H9 (cell line): ENCODE results near the gene ADAMTS17. TPM values are rescaled to one million over a fixed set of nuclear protein-coding genes. Genes with fewer than 3 reads are reported as not detected.

ENCODE experiments used
- DNase-seq: peaks from one replicate; pipeline ENCODE4 v3.0.0-alpha.2; 2017
- H2AFZ ChIP-seq: one replicate; pipeline ENCODE4 v1.6.1; 2013; ENCODE audit warnings: mild to moderate bottlenecking, low read length, control low read depth, moderate library complexity
- H2AK5ac ChIP-seq: 2 replicates; pipeline ENCODE4 v1.6.1; 2013; ENCODE audit warnings: low read length, control low read depth, mixed read lengths; ENCODE audit not compliant: insufficient read length
- H2BK120ac ChIP-seq: one replicate; pipeline ENCODE4 v1.6.1; 2013; ENCODE audit warnings: low read depth, mild to moderate bottlenecking, low read length, control low read depth, inconsistent platforms; ENCODE audit not compliant: poor library complexity, severe bottlenecking
- H2BK12ac ChIP-seq: 2 replicates; pipeline ENCODE4 v1.6.1; 2013; ENCODE audit warnings: low read length, control low read depth, mixed read lengths, low read depth; ENCODE audit not compliant: insufficient read length
- H2BK15ac ChIP-seq: 2 replicates; pipeline ENCODE4 v1.6.1; 2013; ENCODE audit warnings: low read depth, low read length, control low read depth
- H2BK20ac ChIP-seq: one replicate; pipeline ENCODE4 v1.6.1; 2013; ENCODE audit warnings: low read depth, mild to moderate bottlenecking, low read length, control low read depth, inconsistent platforms; ENCODE audit not compliant: poor library complexity, severe bottlenecking
- H2BK5ac ChIP-seq: 2 replicates; pipeline ENCODE4 v1.6.1; 2013; ENCODE audit warnings: low read length, control low read depth, mixed read lengths; ENCODE audit not compliant: insufficient read length
- H3K14ac ChIP-seq: 2 replicates; pipeline ENCODE4 v1.6.1; 2013; ENCODE audit warnings: low read length, control low read depth; ENCODE audit not compliant: insufficient read depth
- H3K18ac ChIP-seq: 2 replicates; pipeline ENCODE4 v1.6.1; 2013; ENCODE audit warnings: low read depth, mild to moderate bottlenecking, mixed read lengths, low read length, control low read depth; ENCODE audit not compliant: insufficient read length
- H3K23ac ChIP-seq: 2 replicates; pipeline ENCODE4 v1.6.1; 2013; ENCODE audit warnings: low read length, control low read depth, mixed read lengths, low read depth; ENCODE audit not compliant: insufficient read length
- H3K23me2 ChIP-seq: 2 replicates; pipeline ENCODE4 v1.6.1; 2013; ENCODE audit warnings: low read depth, mild to moderate bottlenecking, mixed read lengths, low read length, control low read depth; ENCODE audit not compliant: insufficient read length, poor library complexity, severe bottlenecking
- H3K27ac ChIP-seq: 2 replicates; pipeline ENCODE4 v1.5.1; 2013; ENCODE audit warnings: low read length, control low read depth, mixed read lengths, low read depth; ENCODE audit not compliant: insufficient read length
- H3K27me3 ChIP-seq: 2 replicates; pipeline ENCODE4 v1.6.1; 2013; ENCODE audit warnings: low read length, control low read depth, inconsistent platforms; ENCODE audit not compliant: insufficient read depth
- H3K4ac ChIP-seq: 2 replicates; pipeline ENCODE4 v1.6.1; 2013; ENCODE audit warnings: low read depth, mild to moderate bottlenecking, control low read depth, inconsistent platforms, low read length, moderate library complexity
- H3K4me1 ChIP-seq: 2 replicates; pipeline ENCODE4 v1.6.1; 2013; ENCODE audit warnings: low read length, control low read depth, inconsistent platforms; ENCODE audit not compliant: insufficient read depth
- H3K4me2 ChIP-seq: 2 replicates; pipeline ENCODE4 v1.6.1; 2013; ENCODE audit warnings: low read length, control low read depth, mixed read lengths; ENCODE audit not compliant: insufficient read length, insufficient read depth
- H3K56ac ChIP-seq: 2 replicates; pipeline ENCODE4 v1.6.1; 2013; ENCODE audit warnings: low read depth, mild to moderate bottlenecking, mixed read lengths, low read length, control low read depth; ENCODE audit not compliant: insufficient read length
- H3K79me1 ChIP-seq: 2 replicates; pipeline ENCODE4 v1.6.1; 2013; ENCODE audit warnings: low read depth, mild to moderate bottlenecking, moderate library complexity, low read length, control low read depth, inconsistent platforms; ENCODE audit not compliant: insufficient read depth, poor library complexity, severe bottlenecking
- H3K79me2 ChIP-seq: 2 replicates; pipeline ENCODE4 v1.6.1; 2013; ENCODE audit warnings: low read length, control low read depth, inconsistent platforms; ENCODE audit not compliant: insufficient read depth
- H3K9ac ChIP-seq: 2 replicates; pipeline ENCODE4 v1.6.1; 2013; ENCODE audit warnings: low read length, control low read depth, mixed read lengths; ENCODE audit not compliant: insufficient read length; ENCODE audit errors: extremely low read depth
- H3K9me3 ChIP-seq: one replicate; pipeline ENCODE4 v1.6.1; 2013; ENCODE audit warnings: low read depth, low read length, inconsistent platforms; ENCODE audit not compliant: control insufficient read depth
- H3T11ph ChIP-seq: one replicate; pipeline ENCODE4 v1.6.1; 2013; ENCODE audit warnings: mild to moderate bottlenecking, low read length, control low read depth, inconsistent platforms
- H4K20me1 ChIP-seq: one replicate; pipeline ENCODE4 v1.6.1; 2013; ENCODE audit not compliant: control insufficient read depth, insufficient read length, insufficient read depth
- H4K5ac ChIP-seq: 2 replicates; pipeline ENCODE4 v1.6.1; 2013; ENCODE audit warnings: low read depth, mild to moderate bottlenecking, mixed read lengths, low read length, control low read depth; ENCODE audit not compliant: insufficient read length
- H4K8ac ChIP-seq: replicated peaks from 2 replicates; pipeline ENCODE4 v1.6.1; 2013; ENCODE audit warnings: low read length, control low read depth, mixed read lengths, low read depth; ENCODE audit not compliant: insufficient read length
- H4K91ac ChIP-seq: 2 replicates; pipeline ENCODE4 v1.6.1; 2013; ENCODE audit warnings: low read depth, mild to moderate bottlenecking, moderate library complexity, mixed read lengths, low read length, control low read depth; ENCODE audit not compliant: insufficient read length
- H3K27ac Mint-ChIP-seq, 3 experiments: 2 replicates in 2 of 3; 3 replicates in 1 of 3; pipeline ENCODE4 v1.8.0; 2020 to 2021; ENCODE audit warnings: mixed read lengths in 3 of 3, mild to moderate bottlenecking in 1 of 3, moderate library complexity in 1 of 3
- H3K27me3 Mint-ChIP-seq: 2 replicates; pipeline ENCODE4 v1.8.0; 2021; ENCODE audit warnings: low read depth, mild to moderate bottlenecking, moderate library complexity, mixed read lengths
- H3K36me3 Mint-ChIP-seq, 3 experiments: 2 replicates in 2 of 3; 3 replicates in 1 of 3; pipeline ENCODE4 v1.8.0; 2020 to 2021; ENCODE audit warnings: low read depth in 3 of 3, mixed read lengths in 3 of 3; ENCODE audit not compliant: insufficient read depth in 1 of 3
- H3K4me1 Mint-ChIP-seq, 2 experiments: 2 replicates each; pipeline ENCODE4 v1.8.0; 2020; ENCODE audit warnings: mixed read lengths in 2 of 2
- H3K4me3 Mint-ChIP-seq, 2 experiments: 2 replicates in 1 of 2; 3 replicates in 1 of 2; pipeline ENCODE4 v1.8.0; 2020 to 2021; ENCODE audit warnings: mild to moderate bottlenecking in 2 of 2, mixed read lengths in 2 of 2, moderate library complexity in 1 of 2
- H3K9me3 Mint-ChIP-seq, 2 experiments: 2 replicates in 1 of 2; 3 replicates in 1 of 2; pipeline ENCODE4 v1.8.0; 2020; ENCODE audit warnings: mild to moderate bottlenecking in 2 of 2, mixed read lengths in 2 of 2, moderate library complexity in 1 of 2
- CTCF ChIP-seq: fragments of 200-600 bp; sonication (generic); conservative IDR thresholded peaks from 3 replicates; pipeline ENCODE4 v1.8.0; 2021; ENCODE audit warnings: antibody characterized with exemption, mild to moderate bottlenecking
- WGBS: extraction: QIAGEN DNeasy Blood & Tissue Kit; methylation state at CpG from one replicate; pipeline ENCODE4 v1.1.7; 2013; ENCODE audit warnings: missing lambda C conversion rate, low lambda C conversion rate, mixed read lengths; ENCODE audit not compliant: insufficient read length; ENCODE audit errors: extremely low coverage; 5-methylcytosine and 5-hydroxymethylcytosine counted together
- total RNA-seq: library from RNA; stranded (reverse); gene quantifications from 2 replicates; pipeline ENCODE4 v1.2.1, GENCODE V29; 2021

ADAMTS17 gene
- total RNA-seq, 1 experiment from 2014 or later, result 2.9 TPM

- H3K79me2 ChIP-seq, result no peaks in the 10 kb centered on the region
- no peak overlapping the region for H2BK5ac ChIP-seq
- no peak overlapping the region for H2AFZ ChIP-seq
- Mint-ChIP-seq H3K27ac (no peak overlapping the region), H3K27me3 (peaks cover 25% of the 10 kb centered on the region), H3K36me3 (no peaks in the 10 kb centered on the region), H3K4me1 (peaks cover 31% of the 10 kb centered on the region in 2 experiments), H3K4me3 (no peak overlapping the region), H3K9me3 (peaks cover 0 to 2% of the 10 kb centered on the region in 2 experiments; a peak in 1 of 5 replicates)
- H3K27ac ChIP-seq, result no peak overlapping the region
- H3K56ac ChIP-seq, result no peak overlapping the region
- no peak overlapping the region for H3K14ac ChIP-seq
- H3K18ac ChIP-seq, result no peak overlapping the region
- H3K9me3 ChIP-seq, result no peaks in the 10 kb centered on the region
- no CpG with 5 or more reads among the region's 11 CpGs for WGBS
- H3K4ac ChIP-seq, result no peak overlapping the region
- no peak overlapping the region for H2BK12ac ChIP-seq
- H2AK5ac ChIP-seq, result no peak overlapping the region
- no peak overlapping the region for H4K5ac ChIP-seq
- no peaks in the 10 kb centered on the region for H4K20me1 ChIP-seq
- H3K4me1 ChIP-seq, result 0 out of 2 replicates have a peak, but pooled peaks cover 2% of the 10 kb centered on the region
- H2BK20ac ChIP-seq, result no peak overlapping the region
- DNase-seq, result peak; percentile 50
- TF ChIP-seq CTCF, result peak; percentile 42
- no peak overlapping the region for H2BK15ac ChIP-seq
- H3T11ph ChIP-seq, result no peak overlapping the region
- no peak overlapping the region for H3K9ac ChIP-seq
- no peaks in the 10 kb centered on the region for H3K23me2 ChIP-seq
- no peak overlapping the region for H4K8ac ChIP-seq
- no peak overlapping the region for H2BK120ac ChIP-seq
- peaks cover 2% of the 10 kb centered on the region; the same call in 1 of the 2 replicates for H3K27me3 ChIP-seq
- no peak overlapping the region for H4K91ac ChIP-seq
- no peak overlapping the region for H3K4me2 ChIP-seq
- H3K23ac ChIP-seq, result no peak overlapping the region
- H3K79me1 ChIP-seq, result no peaks in the 10 kb centered on the region
These were observed 6.9 kb downstream of the ADAMTS17 start for GRCh38 chr15:100334905-100335304.
